ENCODE data around the gene VAV3.

DNA sequence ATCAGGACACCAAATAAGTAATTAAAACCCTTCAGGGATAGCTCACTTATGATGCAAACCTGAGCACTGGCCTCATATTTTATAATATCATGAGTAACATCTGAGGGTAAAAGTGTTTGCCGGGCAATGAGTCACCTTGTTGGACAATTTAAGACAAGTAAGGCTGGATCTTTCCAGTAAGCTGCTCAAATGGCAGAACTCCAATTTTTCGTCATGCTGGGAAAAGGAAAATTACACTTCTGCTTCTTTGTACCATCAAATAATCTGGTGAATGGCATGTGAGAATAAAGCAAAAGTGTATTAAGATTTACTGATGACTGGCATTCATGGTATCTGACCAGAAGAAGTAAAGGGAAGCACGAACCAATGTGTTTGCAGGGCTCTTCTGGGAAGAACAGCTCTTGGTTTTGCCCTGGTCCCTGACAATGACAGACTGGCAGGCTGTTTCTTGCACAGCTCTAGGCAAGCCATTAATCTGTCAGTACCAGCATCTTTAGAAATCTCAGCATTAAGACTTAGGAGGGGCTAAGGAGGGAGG lies 392.2 kb downstream of the VAV3 start:
- TF ChIP-seq, protein P1, sequence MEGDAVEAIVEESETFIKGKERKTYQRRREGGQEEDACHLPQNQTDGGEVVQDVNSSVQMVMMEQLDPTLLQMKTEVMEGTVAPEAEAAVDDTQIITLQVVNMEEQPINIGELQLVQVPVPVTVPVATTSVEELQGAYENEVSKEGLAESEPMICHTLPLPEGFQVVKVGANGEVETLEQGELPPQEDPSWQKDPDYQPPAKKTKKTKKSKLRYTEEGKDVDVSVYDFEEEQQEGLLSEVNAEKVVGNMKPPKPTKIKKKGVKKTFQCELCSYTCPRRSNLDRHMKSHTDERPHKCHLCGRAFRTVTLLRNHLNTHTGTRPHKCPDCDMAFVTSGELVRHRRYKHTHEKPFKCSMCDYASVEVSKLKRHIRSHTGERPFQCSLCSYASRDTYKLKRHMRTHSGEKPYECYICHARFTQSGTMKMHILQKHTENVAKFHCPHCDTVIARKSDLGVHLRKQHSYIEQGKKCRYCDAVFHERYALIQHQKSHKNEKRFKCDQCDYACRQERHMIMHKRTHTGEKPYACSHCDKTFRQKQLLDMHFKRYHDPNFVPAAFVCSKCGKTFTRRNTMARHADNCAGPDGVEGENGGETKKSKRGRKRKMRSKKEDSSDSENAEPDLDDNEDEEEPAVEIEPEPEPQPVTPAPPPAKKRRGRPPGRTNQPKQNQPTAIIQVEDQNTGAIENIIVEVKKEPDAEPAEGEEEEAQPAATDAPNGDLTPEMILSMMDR (optimal IDR thresholded peaks at IDR 0.05 in 1 of 3, IDR thresholded peaks at IDR 0.05 in 1 of 3, conservative IDR thresholded peaks at IDR 0.05 in 1 of 3; ENCODE audit: extremely low read depth in 1 of 3, insufficient read depth in 2 of 3, low read length in 3 of 3): no peak
- no peak for TF ChIP-seq EZH2 (IDR thresholded peaks at IDR 0.05; ENCODE audit: low read length)
